ENCODE results near the gene NUDT4. TPM values are rescaled to one million over a fixed set of nuclear protein-coding genes. Genes with fewer than 3 reads are reported as not detected.
"Not testable (repeated sequence)": the region's sequence is repeated elsewhere in the genome, so short reads cannot be mapped to it uniquely, and the experiment has no call there.

The NUDT4 gene
- total and polyA plus RNA-seq, 2 experiments from 2014 or later = 330 to 386 TPM

GRCh38 chr12:93376436-93377251 is 1.1 kb upstream of the NUDT4 start:
- Histone ChIP-seq H3K4me3 (peak overlapping the region; percentile 86), H3K27ac (peak overlapping the region; percentile 85), H3K4me1 (ENCODE audit: low read depth) (peaks cover 13% of the 10 kb centered on the region), H3K27me3 (no peaks in the 10 kb centered on the region), H3K36me3 (no peaks in the 10 kb centered on the region), H3K9me3 (ENCODE audit: low read depth) (no peaks in the 10 kb centered on the region)
- peak; percentile 62 to 82 for DNase-seq (ENCODE audit: low read depth in 1 of 2, low spot score in 1 of 2)
- TF ChIP-seq CTCF (IDR thresholded peaks at IDR 0.05; ENCODE audit: low read depth, low read length) = no peak

- Histone ChIP-seq H3K27ac (peak overlapping the region; percentile 79), H3K4me1 (ENCODE audit: low read depth) (peaks cover 16% of the 10 kb centered on the region), H3K4me3 (peak overlapping the region; percentile 86)
- not testable (repeated sequence) for H3K27me3 ChIP-seq; H3K9me3 ChIP-seq (ENCODE audit: low read depth); H3K36me3 ChIP-seq
- peak in 1 of 2 donors; percentile 74 for DNase-seq (ENCODE audit: low read depth in 1 of 2, low spot score in 1 of 2)
Measured at GRCh38 chr12:93378196-93378997, 672 bp downstream of the NUDT4 start.

GRCh38 chr12:93378998-93379325 is 1.2 kb downstream of the NUDT4 start:
- Histone ChIP-seq H3K27ac (peak overlapping the region; percentile 79), H3K9me3 (ENCODE audit: low read depth) (no peaks in the 10 kb centered on the region), H3K4me1 (ENCODE audit: low read depth) (peaks cover 17% of the 10 kb centered on the region), H3K27me3 (no peaks in the 10 kb centered on the region), H3K4me3 (peak overlapping the region; percentile 86), H3K36me3 (peaks cover 5% of the 10 kb centered on the region)
- DNase-seq (ENCODE audit: low read depth in 1 of 2, low spot score in 1 of 2) = no peak
- no peak for TF ChIP-seq CTCF (IDR thresholded peaks at IDR 0.05; ENCODE audit: low read depth, low read length)

GRCh38 chr12:93379326-93379980 is 1.7 kb downstream of the NUDT4 start:
- Histone ChIP-seq H3K9me3 (ENCODE audit: low read depth) (no peaks in the 10 kb centered on the region), H3K4me3 (peak overlapping the region; percentile 86), H3K4me1 (ENCODE audit: low read depth) (peaks cover 12% of the 10 kb centered on the region), H3K27me3 (no peaks in the 10 kb centered on the region), H3K27ac (peak overlapping the region; percentile 79), H3K36me3 (peaks cover 5% of the 10 kb centered on the region)
- DNase-seq (ENCODE audit: low read depth in 1 of 2, low spot score in 1 of 2) = no peak
- TF ChIP-seq CTCF (IDR thresholded peaks at IDR 0.05; ENCODE audit: low read depth, low read length) = no peak

- Histone ChIP-seq H3K4me3 (peak overlapping the region; percentile 86), H3K27ac (peak overlapping the region; percentile 79), H3K27me3 (no peaks in the 10 kb centered on the region), H3K36me3 (peaks cover 7% of the 10 kb centered on the region), H3K4me1 (ENCODE audit: low read depth) (peaks cover 15% of the 10 kb centered on the region), H3K9me3 (ENCODE audit: low read depth) (no peaks in the 10 kb centered on the region)
- peak in 1 of 2 donors; percentile 18 for DNase-seq (ENCODE audit: low read depth in 1 of 2, low spot score in 1 of 2)
- TF ChIP-seq CTCF (IDR thresholded peaks at IDR 0.05; ENCODE audit: low read depth, low read length) = no peak
Measured at GRCh38 chr12:93379981-93380361, 2.2 kb downstream of the NUDT4 start.

All from cardiac muscle cell (in vitro differentiated cells and primary cell).